Embryonic facial prominence (tissue), 1 donor: ENCODE measurements around the gene NT5E.
"Not testable (repeated sequence)": the region's sequence is repeated elsewhere in the genome, so short reads cannot be mapped to it uniquely, and the experiment has no call there.

Experiments used
- DNase-seq: peaks from one replicate; pipeline ENCODE4 v3.0.0-alpha.2; 2016; ENCODE audit errors: extremely low spot score

NT5E gene

GRCh38 chr6:85493389-85493788 lies 43.5 kb downstream of the NT5E start:
- no peak for DNase-seq

- no peak for DNase-seq
Observed at GRCh38 chr6:85494547-85495536, 45.0 kb downstream of the NT5E start.

- DNase-seq, result no peak
Observed at GRCh38 chr6:85496009-85496579, 46.2 kb downstream of the NT5E start.

- no peak for DNase-seq
Observed at GRCh38 chr6:85496856-85497255, 47.0 kb downstream of the NT5E start.

- no peak for DNase-seq
Observed at GRCh38 chr6:85498596-85499258, 48.8 kb downstream of the NT5E start.

- no peak for DNase-seq
Observed at GRCh38 chr6:85506441-85507093, 56.7 kb downstream of the NT5E start.

GRCh38 chr6:85516168-85516567 lies 66.3 kb downstream of the NT5E start:
- DNase-seq, result no peak

- not testable (repeated sequence) for DNase-seq
Observed at GRCh38 chr6:85524281-85524680, 74.4 kb downstream of the NT5E start.

GRCh38 chr6:85537055-85537494 lies 87.2 kb downstream of the NT5E start:
- no peak for DNase-seq

- no peak for DNase-seq
Observed at GRCh38 chr6:85544776-85545175, 94.9 kb downstream of the NT5E start.
